GM12892 (cell line): ENCODE results near the gene RPL38. TPM values are rescaled to one million over a fixed set of nuclear protein-coding genes. Genes with fewer than 3 reads are reported as not detected.

Experiments used
- DNase-seq: peaks from one replicate; pipeline ENCODE4 v3.0.0; 2011; ENCODE audit not compliant: insufficient read length
- FAIRE-seq: peaks from 2 replicates; lab custom pipeline; 2011; peaks lifted over from hg19 to GRCh38; lab: Jason Lieb, UNC
- POLR2A ChIP-seq: IDR thresholded peaks from 2 replicates; pipeline ENCODE4 v1.6.1; 2011; ENCODE audit warnings: low read depth, low read length, control low read depth
- POLR2AphosphoS5 ChIP-seq: IDR thresholded peaks from 2 replicates; pipeline ENCODE4 v1.6.1; 2011; ENCODE audit warnings: low read depth, low read length, control low read depth
- TAF1 ChIP-seq: IDR thresholded peaks from 2 replicates; pipeline ENCODE4 v1.6.1; 2011; ENCODE audit warnings: low read depth, mild to moderate bottlenecking, control low read depth, low read length, borderline replicate concordance
- polyA plus RNA-seq: library from polyadenylated mRNA; unstranded; fragments of >200 nt; gene quantifications from one replicate; pipeline ENCODE4 v1.2.1, GENCODE V29; 2012; ENCODE audit warnings: missing spikeins, inconsistent platforms; ENCODE audit not compliant: missing spikeins

Gene RPL38
- polyA plus RNA-seq = 3,198 TPM

DNA sequence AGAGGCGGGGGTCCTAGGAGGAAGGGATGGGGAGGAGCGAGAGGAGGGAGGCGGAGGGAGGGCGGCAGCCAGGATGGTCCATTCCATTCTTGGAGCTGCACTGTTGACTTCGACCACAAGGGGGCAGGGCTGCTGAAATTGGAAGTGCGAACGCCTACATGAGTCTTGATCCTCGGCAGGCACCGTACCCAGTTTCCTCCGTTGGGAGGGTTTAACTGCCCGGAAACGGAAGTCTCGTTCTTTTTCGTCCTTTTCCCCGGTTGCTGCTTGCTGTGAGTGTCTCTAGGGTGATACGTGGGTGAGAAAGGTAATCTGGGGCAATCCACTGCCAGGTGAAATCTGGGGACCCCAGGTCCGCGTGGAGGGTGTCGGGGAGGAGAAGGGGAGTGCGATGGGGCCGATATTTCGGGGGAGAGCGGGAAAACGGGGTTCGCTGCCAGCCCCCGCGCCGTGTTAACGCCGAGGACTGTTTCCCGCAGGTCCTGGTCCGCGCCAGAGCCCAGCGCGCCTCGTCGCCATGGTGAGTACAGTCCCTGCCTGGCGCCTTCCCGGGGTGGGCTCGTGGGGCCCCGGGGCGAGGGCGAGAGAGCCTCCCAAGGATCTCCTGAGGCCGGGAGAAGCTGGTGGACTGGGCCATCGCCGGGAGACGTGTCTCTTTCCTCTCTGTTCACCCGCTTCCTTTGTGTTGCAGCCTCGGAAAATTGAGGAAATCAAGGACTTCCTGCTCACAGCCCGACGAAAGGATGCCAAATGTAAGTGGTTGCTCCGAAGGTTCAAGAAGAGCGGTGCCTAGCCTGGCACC is at the start of gene RPL38:
RPL38 (plus strand) TSS at position 240 of the 802 bp plus-strand sequence; CDS start at position 518, 278 bp downstream.
- TF ChIP-seq POLR2A (peak; percentile 100), POLR2AphosphoS5 (peak; percentile 100), TAF1 (peak; percentile 99)
- peak; percentile 99 for FAIRE-seq

DNA sequence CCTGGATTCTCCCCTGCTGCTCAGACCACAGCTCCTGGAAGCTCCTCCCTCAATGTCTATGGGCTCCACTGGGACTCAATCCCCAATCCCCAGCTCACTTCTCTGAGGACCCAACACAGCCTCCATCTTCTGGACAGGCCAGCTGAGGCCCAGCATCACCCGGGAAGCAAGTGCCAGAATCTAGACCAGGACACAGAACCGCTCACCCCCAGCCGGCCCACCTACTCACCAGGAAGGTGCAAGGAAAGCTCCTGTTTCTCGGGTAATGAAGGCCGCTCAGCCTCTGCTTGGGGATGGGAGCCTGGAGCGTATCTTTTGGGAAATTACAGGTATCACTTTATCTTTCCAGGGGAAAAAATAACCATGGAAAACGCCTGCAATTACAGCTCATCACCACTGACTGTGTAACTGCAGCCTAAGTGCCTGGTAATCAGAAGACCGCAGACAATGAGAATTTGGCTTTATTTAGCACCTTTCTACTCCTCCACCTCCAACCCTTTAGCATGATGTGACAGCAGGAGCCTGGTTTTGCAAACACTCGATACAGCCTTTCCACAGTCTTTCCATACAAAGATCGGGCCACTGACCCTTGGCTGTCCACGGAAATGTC is 49.6 kb upstream of the RPL38 start:
- DNase-seq (no peak), FAIRE-seq (no peak)
- TF ChIP-seq POLR2AphosphoS5 (no peak), TAF1 (no peak), POLR2A (no peak)

More for the DNA sequence above, at the start of gene RPL38:
- DNase-seq = peak; percentile 86

DNA sequence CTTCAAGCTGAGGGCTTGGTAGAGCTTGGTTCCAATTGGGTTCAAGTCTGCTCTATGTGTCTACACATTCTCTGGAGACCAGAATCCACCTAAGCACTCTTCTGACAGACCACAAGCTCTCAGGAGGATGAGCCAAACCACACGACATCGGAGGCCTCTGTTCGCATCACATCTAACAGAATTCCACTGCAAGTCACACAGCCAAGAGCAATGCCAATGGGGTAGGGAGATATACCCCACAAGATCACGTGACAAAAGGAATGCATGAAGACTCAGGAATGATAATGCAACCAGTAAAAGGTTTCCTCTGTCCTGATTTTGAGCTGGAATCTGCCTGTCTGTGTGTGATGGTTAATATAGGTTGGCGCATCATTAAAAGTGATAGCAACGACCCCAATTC is 46.6 kb upstream of the RPL38 start:
- TF ChIP-seq POLR2AphosphoS5 = no peak
- no peak for TF ChIP-seq POLR2A
- TF ChIP-seq TAF1 = no peak
- FAIRE-seq (no peak), DNase-seq (no peak)

DNA sequence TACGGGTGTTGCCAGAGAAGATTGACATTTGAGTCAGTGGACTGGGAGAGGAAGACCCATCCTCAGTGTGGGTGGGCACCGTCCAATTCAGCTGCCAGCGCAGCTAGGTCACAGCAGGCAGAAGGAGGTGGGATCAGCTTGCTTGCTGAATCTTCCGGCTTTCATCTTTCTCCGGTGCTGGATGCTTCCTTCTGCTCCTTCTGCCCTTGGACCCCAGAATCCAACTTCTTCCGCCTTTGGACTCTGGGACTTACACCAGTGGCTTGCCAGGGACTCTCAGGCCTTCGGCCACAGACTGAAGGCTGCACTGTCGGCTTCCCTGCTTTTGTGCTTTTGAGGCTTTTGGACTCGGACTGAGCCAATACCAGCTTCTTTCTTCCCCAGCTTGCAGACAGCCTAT is 46.1 kb upstream of the RPL38 start:
- TF ChIP-seq POLR2AphosphoS5 (no peak), POLR2A (no peak), TAF1 (no peak)
- DNase-seq (no peak), FAIRE-seq (no peak)

DNA sequence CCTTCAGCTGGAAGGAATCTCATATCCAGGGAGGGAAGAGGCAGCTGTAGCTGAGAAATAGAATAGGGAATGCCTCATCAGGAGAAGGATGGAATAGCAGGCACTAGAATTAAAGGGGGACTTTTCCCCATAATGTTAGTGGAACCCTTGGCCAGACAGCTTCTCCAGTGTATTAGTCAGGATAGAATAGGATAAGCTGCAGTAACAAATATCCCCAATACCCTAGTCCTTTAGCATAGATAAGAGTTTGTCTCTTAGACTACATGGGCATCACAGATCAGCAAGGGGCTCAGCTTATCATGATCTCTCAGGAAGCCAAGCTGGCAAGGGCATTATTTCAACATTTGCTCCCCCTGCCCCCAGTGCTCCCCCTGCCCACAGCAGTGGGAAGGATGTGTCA is 44.7 kb upstream of the RPL38 start:
- TF ChIP-seq TAF1 (no peak), POLR2AphosphoS5 (no peak), POLR2A (no peak)
- no peak for FAIRE-seq
- no peak for DNase-seq

DNA sequence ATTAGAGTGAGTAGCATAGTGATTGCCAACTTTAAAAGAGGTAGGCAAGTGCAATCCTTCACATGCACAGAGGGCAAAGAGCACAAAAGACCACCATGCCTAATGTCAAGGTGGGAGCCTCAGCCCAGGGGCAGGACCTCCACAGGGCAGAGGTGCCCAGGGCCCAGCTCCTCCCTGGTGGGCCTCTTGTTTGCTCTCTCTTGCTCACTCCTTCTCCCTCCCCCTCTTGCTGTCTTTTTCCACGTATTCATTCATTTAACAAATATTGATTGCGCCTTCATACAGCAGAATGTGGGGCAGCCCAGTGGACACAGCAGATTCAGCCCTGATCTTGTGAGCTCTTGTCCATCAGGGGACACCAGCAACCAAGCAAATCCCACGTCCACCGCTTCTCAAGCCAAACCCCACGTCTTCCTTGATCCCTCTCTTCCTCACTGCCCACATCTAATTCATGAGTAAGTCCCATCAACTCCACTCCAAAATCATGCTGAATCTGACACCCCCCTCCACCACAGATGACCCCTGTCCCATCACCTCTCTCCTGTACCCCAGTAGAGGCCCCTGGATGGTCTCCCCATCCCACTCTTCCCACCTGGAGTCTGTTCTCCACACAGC is 44.1 kb upstream of the RPL38 start:
- TF ChIP-seq TAF1 = no peak
- FAIRE-seq (no peak), DNase-seq (no peak)

DNA sequence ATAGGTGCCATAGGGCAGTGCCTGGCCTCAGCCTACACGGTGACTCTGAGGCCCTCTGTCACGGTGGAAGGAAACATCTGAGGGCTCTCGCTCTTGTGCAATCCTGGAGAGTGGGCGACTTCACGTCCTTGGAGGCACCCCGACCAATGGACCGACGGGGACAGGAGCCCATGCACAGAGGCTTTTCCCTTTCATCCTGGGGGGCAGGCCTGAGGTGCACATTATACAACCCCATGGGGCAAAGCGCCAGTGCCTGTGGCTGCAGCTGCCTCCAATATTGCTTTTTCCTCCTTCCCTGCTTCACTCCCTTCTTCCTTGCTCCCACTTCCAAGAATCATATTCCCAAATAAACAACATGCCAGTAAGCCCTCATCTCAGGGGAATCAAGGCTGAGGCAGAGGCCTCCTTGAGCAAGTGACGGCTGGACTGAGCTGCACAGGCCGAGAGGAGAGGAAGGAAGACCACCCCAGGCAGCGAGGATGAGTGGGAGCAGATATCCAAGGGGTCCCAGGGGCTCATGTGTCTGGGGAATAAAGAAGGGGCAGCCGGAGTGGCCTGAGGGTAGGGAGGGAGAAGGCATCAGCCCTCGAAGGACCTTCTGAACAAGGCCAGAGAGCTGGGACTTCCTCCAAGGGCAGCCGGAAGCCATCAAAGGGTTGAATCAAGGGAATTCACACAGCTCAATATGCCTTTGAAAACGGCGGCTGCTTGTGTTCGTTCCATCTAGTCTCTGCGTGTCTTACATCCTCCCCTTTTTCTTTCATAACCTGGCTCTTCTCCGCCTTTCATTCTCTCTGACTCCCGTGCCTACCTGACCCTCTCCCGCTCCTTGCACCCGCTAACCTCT is 42.6 kb upstream of the RPL38 start:
- FAIRE-seq = no peak
- TF ChIP-seq POLR2A (no peak), TAF1 (no peak), POLR2AphosphoS5 (no peak)
- no peak for DNase-seq

DNA sequence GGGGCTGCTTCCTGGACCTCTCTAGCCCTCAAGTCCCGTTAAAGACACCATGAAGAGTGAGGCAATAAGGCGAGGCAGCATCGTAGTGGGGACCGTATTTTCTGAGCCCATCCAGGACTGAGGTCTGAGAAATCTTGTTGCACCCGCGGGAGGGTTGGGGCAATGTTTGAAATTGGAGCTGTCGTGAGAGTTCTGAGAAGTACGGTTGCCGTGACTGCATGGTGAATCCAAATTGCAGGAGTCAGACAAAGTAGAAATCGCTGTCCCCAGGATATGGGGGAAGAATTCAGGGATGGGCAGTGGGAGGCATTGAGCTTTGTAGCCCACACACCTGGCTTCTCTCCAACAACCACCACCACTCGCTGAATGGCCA is 42.0 kb upstream of the RPL38 start:
- FAIRE-seq (no peak), DNase-seq (no peak)
- TF ChIP-seq POLR2A = no peak
- TF ChIP-seq POLR2AphosphoS5 = no peak
- no peak for TF ChIP-seq TAF1

DNA sequence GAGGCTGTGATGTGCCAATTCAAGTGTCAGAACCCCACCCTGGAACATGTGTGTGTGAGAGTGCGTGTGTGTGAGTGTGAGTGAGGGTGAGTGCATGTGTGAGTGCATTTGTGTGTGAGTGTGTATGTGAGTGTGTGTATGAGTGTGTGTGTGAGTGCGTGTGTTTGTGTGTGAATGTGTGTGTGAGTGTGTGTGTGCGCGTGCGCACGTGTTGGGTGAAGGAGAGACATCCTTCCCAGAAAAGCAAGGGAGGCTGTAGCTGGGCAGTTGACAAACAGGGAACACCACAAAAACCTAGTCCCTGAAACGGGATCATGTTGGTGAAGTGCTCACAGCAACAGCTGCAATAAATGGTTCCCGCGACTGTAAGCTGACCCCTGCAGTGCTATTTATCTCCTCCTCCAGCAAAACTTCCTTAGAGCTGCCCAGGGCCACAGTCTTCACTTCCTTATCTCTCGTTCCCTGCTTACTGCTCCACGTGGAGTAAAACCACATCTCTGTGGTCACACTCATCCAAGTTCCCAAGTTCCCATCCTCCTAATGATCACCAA is 40.1 kb upstream of the RPL38 start:
- DNase-seq (no peak), FAIRE-seq (no peak)
- TF ChIP-seq POLR2AphosphoS5 = no peak
- TF ChIP-seq POLR2A = no peak
- TF ChIP-seq TAF1 = no peak

DNA sequence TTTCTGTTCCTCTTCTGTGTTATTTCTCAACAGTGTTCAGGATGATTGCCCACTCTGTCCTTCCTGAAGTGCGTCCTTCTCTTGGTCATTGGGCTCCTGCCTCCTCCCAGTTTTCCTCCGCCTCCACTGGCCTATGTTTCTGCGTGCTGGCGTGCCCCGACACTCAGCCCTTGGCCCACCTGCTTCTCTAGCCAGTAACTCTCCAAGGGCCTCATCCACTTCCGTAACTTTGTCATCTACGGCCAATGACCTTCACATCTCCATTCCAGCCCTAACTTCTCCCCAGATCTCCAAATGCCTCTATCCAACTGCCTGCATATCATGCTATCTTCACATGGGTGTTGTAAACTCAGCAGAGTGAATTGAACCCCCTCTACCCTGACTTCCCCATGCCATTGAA is 39.6 kb upstream of the RPL38 start:
- DNase-seq (no peak), FAIRE-seq (no peak)
- no peak for TF ChIP-seq POLR2A
- TF ChIP-seq POLR2AphosphoS5 = no peak
- no peak for TF ChIP-seq TAF1
